Type B pancreatic cell (in vitro differentiated cells): ENCODE measurements around the gene PRKCE. TPM values are rescaled to one million over a fixed set of nuclear protein-coding genes. Genes with fewer than 3 reads are reported as not detected.

Experiments
- DNase-seq: peaks from one replicate; pipeline ENCODE4 v3.0.0; 2021; ENCODE audit warnings: mixed read lengths; ENCODE audit not compliant: unreplicated experiment; ENCODE audit errors: extremely low spot score
- H3K27ac Mint-ChIP-seq: 2 replicates; pipeline ENCODE4 v1.8.0; 2021; ENCODE audit warnings: mild to moderate bottlenecking, mixed read lengths
- H3K27me3 Mint-ChIP-seq: 2 replicates; pipeline ENCODE4 v1.8.0; 2021; ENCODE audit warnings: mixed read lengths
- H3K36me3 Mint-ChIP-seq: 2 replicates; pipeline ENCODE4 v1.8.0; 2021; ENCODE audit warnings: mixed read lengths
- H3K4me1 Mint-ChIP-seq: one replicate; pipeline ENCODE4 v1.8.0; 2021; ENCODE audit warnings: mixed read lengths; ENCODE audit not compliant: unreplicated experiment
- H3K4me3 Mint-ChIP-seq: 2 replicates; pipeline ENCODE4 v1.8.0; 2021; ENCODE audit warnings: mild to moderate bottlenecking, mixed read lengths
- H3K9me3 Mint-ChIP-seq: 2 replicates; pipeline ENCODE4 v1.8.0; 2021; ENCODE audit warnings: mixed read lengths
- CTCF ChIP-seq: fragments of 200-600 bp; sonication (generic); conservative IDR thresholded peaks from 2 replicates; pipeline ENCODE4 v1.5.0; 2021; ENCODE audit warnings: antibody characterized with exemption, mild to moderate bottlenecking
- total RNA-seq: library from RNA; stranded (reverse); gene quantifications from 2 replicates; pipeline ENCODE4 v1.2.1, GENCODE V29; 2021; ENCODE audit warnings: low replicate concordance

The PRKCE gene
- total RNA-seq, 1 donor from 2014 or later: 21.2 TPM

GRCh38 chr2:46009315-46009714 lies 357.8 kb downstream of the PRKCE start:
- DNase-seq: no peak
- no peaks in the 10 kb centered on the region for H3K4me1 Mint-ChIP-seq
- no peaks in the 10 kb centered on the region for H3K9me3 Mint-ChIP-seq
- no peaks in the 10 kb centered on the region for H3K27me3 Mint-ChIP-seq
- H3K4me3 Mint-ChIP-seq: no peak overlapping the region
- no peak overlapping the region for H3K27ac Mint-ChIP-seq
- TF ChIP-seq CTCF: no peak
- H3K36me3 Mint-ChIP-seq: peaks cover 24% of the 10 kb centered on the region

GRCh38 chr2:46009772-46010171 lies 358.3 kb downstream of the PRKCE start:
- no peak overlapping the region for H3K4me3 Mint-ChIP-seq
- DNase-seq: no peak
- no peak overlapping the region for H3K27ac Mint-ChIP-seq
- H3K27me3 Mint-ChIP-seq: no peaks in the 10 kb centered on the region
- no peaks in the 10 kb centered on the region for H3K9me3 Mint-ChIP-seq
- peaks cover 24% of the 10 kb centered on the region for H3K36me3 Mint-ChIP-seq
- no peak for TF ChIP-seq CTCF
- H3K4me1 Mint-ChIP-seq: peaks cover 3% of the 10 kb centered on the region

- H3K4me1 Mint-ChIP-seq: peaks cover 9% of the 10 kb centered on the region
- H3K4me3 Mint-ChIP-seq: no peak overlapping the region
- H3K36me3 Mint-ChIP-seq: peaks cover 24% of the 10 kb centered on the region
- no peak overlapping the region for H3K27ac Mint-ChIP-seq
- DNase-seq: no peak
- H3K9me3 Mint-ChIP-seq: no peaks in the 10 kb centered on the region
- no peaks in the 10 kb centered on the region for H3K27me3 Mint-ChIP-seq
- no peak for TF ChIP-seq CTCF
Observed at GRCh38 chr2:46010223-46010924, 358.9 kb downstream of the PRKCE start.

- Mint-ChIP-seq H3K27me3 (no peaks in the 10 kb centered on the region), H3K27ac (no peak overlapping the region), H3K36me3 (peaks cover 26% of the 10 kb centered on the region), H3K9me3 (no peaks in the 10 kb centered on the region), H3K4me1 (peaks cover 15% of the 10 kb centered on the region), H3K4me3 (no peak overlapping the region)
- TF ChIP-seq CTCF: peak; percentile 79
- no peak for DNase-seq
Observed at GRCh38 chr2:46010925-46011490, 359.5 kb downstream of the PRKCE start.

- TF ChIP-seq CTCF: no peak
- Mint-ChIP-seq H3K4me3 (no peak overlapping the region), H3K27ac (peak overlapping the region; percentile 42), H3K36me3 (peaks cover 27% of the 10 kb centered on the region), H3K4me1 (peaks cover 19% of the 10 kb centered on the region), H3K27me3 (no peaks in the 10 kb centered on the region), H3K9me3 (peaks cover 5% of the 10 kb centered on the region)
- DNase-seq: no peak
Observed at GRCh38 chr2:46012618-46013240, 361.3 kb downstream of the PRKCE start.
